ENCODE data around the gene ZNF467.

The ZNF467 gene

GRCh38 chr7:149723795-149724495 is 49.4 kb downstream of the ZNF467 start:
- no peak for DNase-seq

DNA sequence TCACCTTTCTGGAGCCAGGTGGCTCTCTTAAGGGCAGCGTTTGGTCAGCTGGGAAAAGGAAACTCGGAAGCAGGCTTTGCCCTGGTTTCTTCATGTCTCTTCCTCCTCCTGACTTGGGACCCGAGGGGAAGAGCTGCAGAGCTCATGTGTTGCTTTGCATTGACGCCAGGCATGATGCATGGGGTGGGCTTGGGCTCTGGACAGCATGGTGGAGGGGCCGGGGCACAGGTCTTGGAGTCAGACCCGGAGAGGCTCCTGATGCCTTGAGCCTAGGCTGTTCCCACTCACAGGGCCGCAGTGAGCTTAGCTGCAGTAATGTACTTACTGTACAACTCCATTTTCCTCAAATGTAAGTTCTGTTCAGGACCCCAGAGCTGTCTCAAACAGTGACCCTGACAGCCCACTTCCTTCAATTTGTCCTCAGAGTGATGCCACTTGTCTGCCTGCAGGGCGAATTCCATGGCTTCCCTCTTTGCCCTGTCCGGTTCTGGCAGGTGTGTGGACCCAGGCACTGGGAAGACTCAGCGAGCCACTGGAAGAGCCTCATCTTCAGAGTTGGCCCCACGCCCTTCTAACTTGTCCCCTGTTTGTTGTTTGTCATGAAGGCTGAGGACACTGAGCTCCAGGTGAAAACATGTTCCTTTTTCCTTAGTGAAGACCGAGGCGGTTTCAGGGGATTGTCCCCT is 50.2 kb downstream of the ZNF467 start:
- no peak for DNase-seq

GRCh38 chr7:149722356-149722957 is 50.9 kb downstream of the ZNF467 start:
- DNase-seq = no peak

GRCh38 chr7:149721084-149721601 is 52.2 kb downstream of the ZNF467 start:
- no peak for DNase-seq

DNA sequence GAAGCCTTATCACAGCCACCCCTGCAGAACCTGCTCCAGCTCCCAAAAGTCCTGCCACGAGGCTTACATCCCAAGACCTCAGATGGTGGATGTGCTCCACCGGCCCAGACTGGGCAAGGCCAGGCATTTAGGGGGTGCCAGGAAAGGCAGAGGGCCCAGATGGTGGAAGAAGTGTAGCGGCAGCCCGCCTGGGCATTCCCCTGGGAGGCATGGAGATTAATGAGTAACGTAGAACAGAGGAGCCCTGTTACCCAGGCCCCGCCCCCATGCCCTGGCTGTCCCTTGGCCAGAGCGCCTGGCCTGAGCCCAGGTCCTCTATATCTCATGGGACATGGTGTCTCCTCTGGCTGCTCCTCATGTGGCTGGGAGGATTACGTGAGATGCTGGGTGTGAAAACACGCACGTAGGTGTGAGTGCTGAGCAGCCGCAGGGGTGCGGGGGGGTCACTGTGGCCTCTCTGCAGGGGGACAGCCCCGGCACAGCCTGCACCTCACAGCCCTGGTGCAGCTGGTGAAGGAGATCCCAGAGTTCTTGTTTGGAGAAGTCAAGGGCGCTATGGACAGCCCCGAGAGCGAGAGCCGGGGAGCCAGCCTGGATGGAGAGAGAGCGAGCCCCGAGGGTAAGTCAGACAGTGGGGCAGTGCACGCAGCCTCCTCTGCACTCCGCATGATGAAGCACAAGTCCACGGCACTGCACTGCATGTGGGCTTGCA is 52.9 kb downstream of the ZNF467 start:
- no peak for DNase-seq

DNA sequence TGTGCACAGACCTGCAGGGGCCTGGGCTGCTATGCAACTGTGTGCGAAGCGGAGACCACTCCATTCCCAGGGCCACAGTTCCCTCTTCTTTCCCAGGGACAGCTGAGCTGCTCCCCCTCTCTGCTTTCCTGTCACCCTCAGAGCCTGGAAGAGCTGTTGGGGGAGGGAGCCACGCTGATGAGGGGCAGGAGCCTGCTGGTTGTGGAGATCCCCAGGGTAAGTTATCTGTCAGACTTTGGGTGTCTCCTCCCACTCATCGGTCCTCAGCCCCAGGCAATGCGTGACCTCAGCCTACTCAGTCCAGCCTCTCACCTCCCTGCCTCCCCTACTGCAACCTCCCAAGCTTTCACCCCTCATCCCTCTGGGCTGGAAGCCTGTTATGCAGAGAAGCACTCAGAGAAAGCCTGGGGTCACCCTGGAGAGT is 53.5 kb downstream of the ZNF467 start:
- DNase-seq = no peak

GRCh38 chr7:149719050-149719899 is 54.1 kb downstream of the ZNF467 start:
- DNase-seq = no peak

DNA sequence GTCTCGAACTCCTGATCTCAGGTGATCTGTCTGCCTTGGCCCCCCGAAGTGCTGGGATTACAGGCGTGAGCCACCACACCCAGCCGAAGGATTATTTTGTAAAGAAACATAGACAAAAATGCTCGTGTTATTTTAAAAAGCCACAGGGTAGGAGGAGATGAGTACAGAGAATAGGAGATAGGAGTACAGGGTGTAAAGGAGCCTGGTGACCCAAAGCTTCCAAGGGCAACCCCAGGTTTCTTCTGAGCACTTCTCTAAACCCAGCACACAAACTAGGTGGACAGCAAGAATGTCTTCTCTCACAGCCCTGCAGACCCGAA is 54.7 kb downstream of the ZNF467 start:
- DNase-seq = no peak

DNA sequence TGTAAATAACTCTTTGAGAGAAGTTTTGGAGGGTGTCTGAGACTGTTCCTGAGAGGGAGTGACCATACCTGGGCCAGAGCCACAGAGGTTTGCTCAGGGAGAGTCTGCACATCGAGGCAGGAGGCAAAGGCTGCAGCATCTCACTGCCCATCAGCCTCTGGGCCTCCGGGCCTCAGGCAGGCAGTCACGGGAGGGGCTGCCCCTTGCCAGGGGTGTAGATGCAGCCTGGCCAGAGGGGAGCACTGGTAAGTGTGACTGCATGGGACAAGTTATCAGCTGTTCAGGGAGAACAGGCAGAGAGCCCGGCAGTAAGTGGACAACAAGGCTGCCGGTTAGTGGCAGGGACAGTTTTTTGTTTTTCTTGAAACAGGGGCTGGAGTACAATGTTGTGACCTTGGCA is 55.9 kb downstream of the ZNF467 start:
- no peak for DNase-seq

- DNase-seq = no peak
Observed at GRCh38 chr7:149716932-149717307, 56.5 kb downstream of the ZNF467 start.

- no peak for DNase-seq
Observed at GRCh38 chr7:149716007-149716931, 57.1 kb downstream of the ZNF467 start.

- DNase-seq = no peak
Observed at GRCh38 chr7:149715476-149715875, 57.9 kb downstream of the ZNF467 start.

DNA sequence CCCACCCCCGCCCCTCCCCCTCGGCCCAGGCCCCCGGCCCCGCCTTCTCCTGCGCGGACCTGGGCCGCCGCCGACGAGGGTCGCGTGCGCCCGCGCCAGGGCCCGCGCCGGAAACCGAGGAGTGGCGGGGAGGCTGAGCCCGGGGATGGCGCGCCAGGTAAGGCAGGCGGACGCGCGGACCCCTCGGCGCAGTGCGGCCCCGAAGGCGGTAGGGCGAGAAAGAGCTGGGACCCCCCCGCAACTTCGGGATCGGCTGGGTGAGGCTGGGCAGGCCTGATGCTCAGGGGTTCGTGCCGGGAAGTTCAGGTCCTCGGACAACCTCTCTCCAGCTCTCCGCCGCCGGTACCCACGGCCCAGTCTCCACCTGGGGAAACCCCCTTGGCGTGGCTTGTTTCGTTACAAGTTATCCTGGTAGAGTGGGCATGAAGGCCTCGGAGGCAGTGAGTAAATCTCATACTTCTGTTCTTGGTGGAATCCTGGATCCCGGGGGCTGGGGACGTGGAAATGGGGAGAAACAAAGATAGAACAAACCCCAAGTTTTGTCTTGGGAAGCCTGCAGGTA is 58.4 kb downstream of the ZNF467 start:
- DNase-seq = peak; percentile 46
